Vagina (tissue), 2 donors: ENCODE measurements around the gene CENPC. TPM values are rescaled to one million over a fixed set of nuclear protein-coding genes. Genes with fewer than 3 reads are reported as not detected.
"Not testable (repeated sequence)": the region's sequence is repeated elsewhere in the genome, so short reads cannot be mapped to it uniquely, and the experiment has no call there.

Source experiments
- DNase-seq, 2 donors: peaks; one replicate each; pipeline ENCODE4 v3.0.0-alpha.2; 2017; ENCODE audit errors: extremely low spot score in 2 of 2
- H3K27ac ChIP-seq: fragments of 200-600 bp; sonication (generic); one replicate; pipeline ENCODE4 v1.5.1; 2019
- H3K27me3 ChIP-seq: fragments of 200-600 bp; sonication (generic); one replicate; pipeline ENCODE4 v1.5.1; 2019
- H3K36me3 ChIP-seq, 2 donors: fragments of 200-600 bp; sonication (generic); one replicate each; pipeline ENCODE4 v1.5.1; 2017 to 2019
- H3K4me1 ChIP-seq: fragments of 200-600 bp; sonication (generic); one replicate; pipeline ENCODE4 v1.5.1; 2019
- H3K4me3 ChIP-seq, 2 donors: fragments of 200-600 bp; sonication (generic); 1 replicate in 1 of 2; 2 replicates in 1 of 2; pipeline ENCODE4 v1.5.1; 2016 to 2019
- H3K9me3 ChIP-seq: fragments of 200-600 bp; sonication (generic); one replicate; pipeline ENCODE4 v1.5.1; 2019
- CTCF ChIP-seq, 3 experiments: fragments of 450-650 bp in 2 of 3; fragments of 200-600 bp in 1 of 3; sonication (generic) in 1 of 3; IDR thresholded peaks; one replicate each; pipeline ENCODE4 v1.5.1; 2017 to 2019; ENCODE audit warnings: antibody characterized with exemption in 3 of 3, mild to moderate bottlenecking in 2 of 3, moderate library complexity in 2 of 3
- POLR2A ChIP-seq, 2 donors: fragments of 450-650 bp; IDR thresholded peaks; one replicate each; pipeline ENCODE4 v1.6.1; 2017; ENCODE audit warnings: antibody characterized with exemption in 2 of 2, mild to moderate bottlenecking in 2 of 2, moderate library complexity in 2 of 2
- POLR2AphosphoS5 ChIP-seq, 2 donors: sonication (generic); formaldehyde crosslinking; IDR thresholded peaks; one replicate each; pipeline ENCODE4 v1.9.0; 2017; ENCODE audit warnings: antibody characterized with exemption in 2 of 2, mild to moderate bottlenecking in 2 of 2, low read depth in 1 of 2; ENCODE audit not compliant: insufficient read depth in 1 of 2
- intact Hi-C: fragments of 100-400 bp; cut with DNase I; formaldehyde crosslinking; loops from one replicate; pipeline ENCODE4 v1.15.1; 2023
- total RNA-seq: library from RNA; depleted of rRNA; stranded (reverse); fragments of >200 nt; gene quantifications from one replicate; pipeline ENCODE4 v1.2.3, GENCODE V29; 2016

CENPC gene
- total RNA-seq, 1 donor from 2014 or later: 24.6 TPM

GRCh38 chr4:67533112-67533511, 12.2 kb downstream of the CENPC start:
- TF ChIP-seq POLR2AphosphoS5 (IDR thresholded peaks at IDR 0.05; ENCODE audit: insufficient read depth in 1 of 2, low read depth in 1 of 2): no peak
- TF ChIP-seq CTCF (IDR thresholded peaks at IDR 0.05): no peak
- TF ChIP-seq POLR2A (IDR thresholded peaks at IDR 0.05): no peak
- no peak for DNase-seq
- Histone ChIP-seq H3K27ac (no peak overlapping the region), H3K4me3 (no peak overlapping the region), H3K36me3 (peaks cover 3 to 68% of the 10 kb centered on the region in 2 donors), H3K4me1 (no peaks in the 10 kb centered on the region), H3K9me3 (no peaks in the 10 kb centered on the region), H3K27me3 (no peaks in the 10 kb centered on the region)
- intact Hi-C loops: no loop called here

- peaks cover 3 to 61% of the 10 kb centered on the region in 2 donors for H3K36me3 ChIP-seq
- intact Hi-C loops, DNase-seq, H3K4me1 ChIP-seq, H3K9me3 ChIP-seq, H3K27ac ChIP-seq, H3K27me3 ChIP-seq, H3K4me3 ChIP-seq: not testable (repeated sequence)
Measured at GRCh38 chr4:67532397-67532796, 12.9 kb downstream of the CENPC start.

GRCh38 chr4:67531379-67531962, 13.8 kb downstream of the CENPC start:
- intact Hi-C loops: no loop called here
- DNase-seq: no peak
- Histone ChIP-seq H3K27ac (no peak overlapping the region), H3K4me3 (no peak overlapping the region), H3K27me3 (no peaks in the 10 kb centered on the region), H3K9me3 (no peaks in the 10 kb centered on the region), H3K4me1 (peaks cover 8% of the 10 kb centered on the region), H3K36me3 (peaks cover 3 to 52% of the 10 kb centered on the region in 2 donors)
- TF ChIP-seq POLR2A (IDR thresholded peaks at IDR 0.05) (no peak), POLR2AphosphoS5 (IDR thresholded peaks at IDR 0.05; ENCODE audit: insufficient read depth in 1 of 2, low read depth in 1 of 2) (no peak), CTCF (IDR thresholded peaks at IDR 0.05) (no peak)

- DNase-seq, intact Hi-C loops, H3K27ac ChIP-seq, H3K4me3 ChIP-seq, H3K36me3 ChIP-seq, H3K9me3 ChIP-seq, H3K4me1 ChIP-seq, H3K27me3 ChIP-seq: not testable (repeated sequence)
Measured at GRCh38 chr4:67524140-67524539, 21.2 kb downstream of the CENPC start.

GRCh38 chr4:67522851-67523671, 22.2 kb downstream of the CENPC start:
- Histone ChIP-seq H3K9me3 (no peaks in the 10 kb centered on the region), H3K36me3 (peaks cover 0 to 5% of the 10 kb centered on the region in 2 donors), H3K27ac (no peak overlapping the region), H3K4me1 (peaks cover 8% of the 10 kb centered on the region), H3K4me3 (no peak overlapping the region), H3K27me3 (no peaks in the 10 kb centered on the region)
- DNase-seq: no peak
- intact Hi-C loops: no loop called here
- TF ChIP-seq POLR2AphosphoS5 (IDR thresholded peaks at IDR 0.05; ENCODE audit: insufficient read depth in 1 of 2, low read depth in 1 of 2) (no peak), POLR2A (IDR thresholded peaks at IDR 0.05) (no peak), CTCF (IDR thresholded peaks at IDR 0.05) (no peak)

GRCh38 chr4:67522230-67522629, 23.1 kb downstream of the CENPC start:
- Histone ChIP-seq H3K27ac (no peak overlapping the region), H3K4me3 (no peak overlapping the region), H3K9me3 (no peaks in the 10 kb centered on the region), H3K27me3 (no peaks in the 10 kb centered on the region), H3K4me1 (peaks cover 6% of the 10 kb centered on the region), H3K36me3 (peaks cover 0 to 12% of the 10 kb centered on the region in 2 donors)
- DNase-seq: no peak
- no peak for TF ChIP-seq CTCF (IDR thresholded peaks at IDR 0.05)
- TF ChIP-seq POLR2AphosphoS5 (IDR thresholded peaks at IDR 0.05; ENCODE audit: insufficient read depth in 1 of 2, low read depth in 1 of 2): no peak
- no peak for TF ChIP-seq POLR2A (IDR thresholded peaks at IDR 0.05)
- intact Hi-C loops: no loop called here
